HEK293 (cell line): Measurements from ENCODE around the gene MTF2.

Experiments used
- GLI4 ChIP-seq: fragments of 450-650 bp; formaldehyde crosslinking; IDR thresholded peaks from 2 replicates; pipeline ENCODE4 v1.5.1; 2016; ENCODE audit warnings: missing biosample characterization, missing genetic modification characterization
- KLF10 ChIP-seq: fragments of 450-650 bp; IDR thresholded peaks from 2 replicates; pipeline ENCODE4 v1.5.1; 2018; ENCODE audit warnings: missing biosample characterization, mild to moderate bottlenecking, missing genetic modification characterization
- OVOL3 ChIP-seq: fragments of 450-650 bp; formaldehyde crosslinking; IDR thresholded peaks from 2 replicates; pipeline ENCODE4 v1.5.1; 2016; ENCODE audit warnings: missing biosample characterization, missing genetic modification characterization
- PATZ1 ChIP-seq: fragments of 450-650 bp; formaldehyde crosslinking; IDR thresholded peaks from 2 replicates; pipeline ENCODE4 v1.5.1; 2016; ENCODE audit warnings: missing biosample characterization, missing genetic modification characterization
- PRDM1 ChIP-seq: fragments of 450-650 bp; formaldehyde crosslinking; IDR thresholded peaks from 2 replicates; pipeline ENCODE4; 2016; ENCODE audit warnings: missing biosample characterization, missing genetic modification characterization
- SALL2 ChIP-seq: fragments of 450-650 bp; formaldehyde crosslinking; IDR thresholded peaks from 2 replicates; pipeline ENCODE4 v1.5.0; 2017; ENCODE audit warnings: missing biosample characterization, mild to moderate bottlenecking, missing genetic modification characterization, borderline replicate concordance
- SP2 ChIP-seq: fragments of 450-650 bp; formaldehyde crosslinking; IDR thresholded peaks from 2 replicates; pipeline ENCODE4 v1.5.1; 2016; ENCODE audit warnings: missing biosample characterization, missing genetic modification characterization
- ZBTB26 ChIP-seq: fragments of 450-650 bp; formaldehyde crosslinking; optimal IDR thresholded peaks from 2 replicates; pipeline ENCODE3; 2016; ENCODE audit warnings: missing biosample characterization, mild to moderate bottlenecking, missing genetic modification characterization
- ZBTB7A ChIP-seq: fragments of 450-650 bp; formaldehyde crosslinking; IDR thresholded peaks from 2 replicates; pipeline ENCODE4 v1.5.1; 2016; ENCODE audit warnings: low read depth, missing biosample characterization, missing genetic modification characterization
- ZFHX2 ChIP-seq: fragments of 450-650 bp; formaldehyde crosslinking; conservative IDR thresholded peaks from 2 replicates; pipeline ENCODE4 v1.5.1; 2016; ENCODE audit warnings: missing biosample characterization, missing genetic modification characterization
- ZNF140 ChIP-seq: fragments of 450-650 bp; formaldehyde crosslinking; IDR thresholded peaks from 2 replicates; pipeline ENCODE4 v1.5.1; 2016; ENCODE audit warnings: missing biosample characterization, missing genetic modification characterization
- ZNF148 ChIP-seq: fragments of 450-650 bp; formaldehyde crosslinking; IDR thresholded peaks from 2 replicates; pipeline ENCODE4 v1.5.0; 2017; ENCODE audit warnings: missing biosample characterization, missing genetic modification characterization, borderline replicate concordance
- ZNF19 ChIP-seq: fragments of 450-650 bp; formaldehyde crosslinking; IDR thresholded peaks from 2 replicates; pipeline ENCODE4; 2016; ENCODE audit warnings: missing biosample characterization, missing genetic modification characterization, low read depth
- ZNF221 ChIP-seq: fragments of 450-650 bp; formaldehyde crosslinking; IDR thresholded peaks from 2 replicates; pipeline ENCODE4 v1.5.1; 2017; ENCODE audit warnings: missing biosample characterization, missing genetic modification characterization, borderline replicate concordance
- ZNF398 ChIP-seq: fragments of 450-650 bp; formaldehyde crosslinking; IDR thresholded peaks from 2 replicates; pipeline ENCODE4 v1.5.1; 2017; ENCODE audit warnings: missing biosample characterization, missing genetic modification characterization
- ZNF416 ChIP-seq: fragments of 450-650 bp; formaldehyde crosslinking; IDR thresholded peaks from 2 replicates; pipeline ENCODE4 v1.5.1; 2016; ENCODE audit warnings: missing biosample characterization, missing genetic modification characterization
- ZNF426 ChIP-seq: fragments of 450-650 bp; formaldehyde crosslinking; IDR thresholded peaks from 2 replicates; pipeline ENCODE4 v1.5.1; 2017; ENCODE audit warnings: missing biosample characterization, missing genetic modification characterization, mild to moderate bottlenecking, inconsistent platforms, moderate library complexity
- ZNF433 ChIP-seq: fragments of 450-650 bp; formaldehyde crosslinking; IDR thresholded peaks from 2 replicates; pipeline ENCODE4 v1.5.1; 2016; ENCODE audit warnings: missing biosample characterization, missing genetic modification characterization, low read depth
- ZNF48 ChIP-seq: fragments of 450-650 bp; formaldehyde crosslinking; IDR thresholded peaks from 2 replicates; pipeline ENCODE4 v1.5.1; 2016; ENCODE audit warnings: missing biosample characterization, missing genetic modification characterization
- ZNF501 ChIP-seq: fragments of 450-650 bp; formaldehyde crosslinking; IDR thresholded peaks from 2 replicates; pipeline ENCODE4 v1.5.1; 2016; ENCODE audit warnings: missing biosample characterization, missing genetic modification characterization
- ZNF513 ChIP-seq: fragments of 450-650 bp; IDR thresholded peaks from 2 replicates; pipeline ENCODE4 v1.5.1; 2018; ENCODE audit warnings: missing biosample characterization, missing genetic modification characterization
- ZNF555 ChIP-seq: fragments of 450-650 bp; formaldehyde crosslinking; conservative IDR thresholded peaks from 2 replicates; pipeline ENCODE4 v1.5.1; 2017; ENCODE audit warnings: missing biosample characterization, mild to moderate bottlenecking, missing genetic modification characterization, inconsistent platforms
- ZNF610 ChIP-seq: fragments of 450-650 bp; formaldehyde crosslinking; IDR thresholded peaks from 2 replicates; pipeline ENCODE4 v1.5.1; 2016; ENCODE audit warnings: missing biosample characterization, missing genetic modification characterization, borderline replicate concordance
- ZNF645 ChIP-seq: fragments of 450-650 bp; formaldehyde crosslinking; IDR thresholded peaks from 2 replicates; pipeline ENCODE4; 2016; ENCODE audit warnings: missing biosample characterization, missing genetic modification characterization
- ZNF701 ChIP-seq: fragments of 450-650 bp; formaldehyde crosslinking; IDR thresholded peaks from 2 replicates; pipeline ENCODE4 v1.5.1; 2016; ENCODE audit warnings: missing biosample characterization, missing genetic modification characterization
- ZNF747 ChIP-seq: fragments of 450-650 bp; formaldehyde crosslinking; IDR thresholded peaks from 2 replicates; pipeline ENCODE4 v1.5.1; 2016; ENCODE audit warnings: missing biosample characterization, missing genetic modification characterization
- ZNF768 ChIP-seq: fragments of 450-650 bp; formaldehyde crosslinking; IDR thresholded peaks from 2 replicates; pipeline ENCODE4 v1.5.1; 2018; ENCODE audit warnings: missing biosample characterization, mild to moderate bottlenecking, missing genetic modification characterization
- ZNF791 ChIP-seq: fragments of 450-650 bp; formaldehyde crosslinking; IDR thresholded peaks from 2 replicates; pipeline ENCODE4 v1.5.1; 2016; ENCODE audit warnings: missing biosample characterization, missing genetic modification characterization
- ZNF837 ChIP-seq: fragments of 450-650 bp; formaldehyde crosslinking; IDR thresholded peaks from 2 replicates; pipeline ENCODE4 v1.5.1; 2016; ENCODE audit warnings: missing biosample characterization, missing genetic modification characterization

The MTF2 gene

GRCh38 chr1:93078986-93079654 lies at the start of gene MTF2 (continued):
- TF ChIP-seq ZNF148 (tag by site-specific recombination) (peak; percentile 98), ZNF555 (tag by site-specific recombination) (no peak), ZNF513 (tag by site-specific recombination) (peak; percentile 70), KLF10 (tag by site-specific recombination) (peak; percentile 81; the same call in 1 of the 2 replicates), ZNF140 (no peak; the same call in 1 of the 2 replicates), OVOL3 (tag by site-specific recombination) (peak; percentile 97), SALL2 (tag by site-specific recombination) (peak; percentile 96; the same call in 1 of the 2 replicates), PRDM1 (tag by site-specific recombination) (peak; percentile 98), SP2 (peak; percentile 78), ZNF501 (tag by site-specific recombination) (peak; percentile 100), ZNF416 (tag by site-specific recombination) (peak; percentile 79; the same call in 1 of the 2 replicates), ZNF747 (tag by site-specific recombination) (0 out of 2 replicates have a peak, but pooled peaks have one; percentile 61), ZNF433 (tag by site-specific recombination) (no peak), GLI4 (tag by site-specific recombination) (peak; percentile 98), ZNF791 (tag by site-specific recombination) (no peak), ZNF48 (tag by site-specific recombination) (no peak), ZNF610 (peak; percentile 94), ZFHX2 (tag by site-specific recombination) (peak; percentile 40; the same call in 1 of the 2 replicates), ZNF221 (peak; percentile 98), ZNF19 (tag by site-specific recombination) (peak; percentile 94), ZNF645 (peak; percentile 95), ZNF768 (tag by site-specific recombination) (peak; percentile 71), ZNF701 (tag by site-specific recombination) (0 out of 2 replicates have a peak, but pooled peaks have one; percentile 43), ZNF837 (tag by site-specific recombination) (no peak), ZBTB26 (tag by site-specific recombination) (peak; percentile 94), ZNF398 (peak; percentile 76), PATZ1 (tag by site-specific recombination) (peak; percentile 99), ZNF426 (tag by site-specific recombination) (no peak), ZBTB7A (tag by site-specific recombination) (peak; percentile 99)
